Thyroid gland (tissue), 4 donors: ENCODE data around the gene ZNF525. TPM values are rescaled to one million over a fixed set of nuclear protein-coding genes. Genes with fewer than 3 reads are reported as not detected.

ENCODE experiments used
- DNase-seq, 2 donors: peaks; one replicate each; pipeline ENCODE4 v3.0.0-alpha.2; 2019
- H3K27ac ChIP-seq, 3 donors: fragments of 200-600 bp; sonication (generic); 1 replicate in 2 of 3; 2 replicates in 1 of 3; pipeline ENCODE4 v1.5.1; 2016 to 2019; ENCODE audit warnings: mild to moderate bottlenecking in 1 of 3, moderate library complexity in 1 of 3
- H3K27me3 ChIP-seq: fragments of 200-600 bp; sonication (generic); one replicate; pipeline ENCODE4 v1.5.1; 2019
- H3K36me3 ChIP-seq, 2 donors: fragments of 200-600 bp; sonication (generic); one replicate each; pipeline ENCODE4 v1.5.1; 2016 to 2019
- H3K4me1 ChIP-seq, 2 donors: fragments of 200-600 bp; sonication (generic); one replicate each; pipeline ENCODE4 v1.5.1; 2017 to 2019
- H3K4me3 ChIP-seq, 3 donors: fragments of 200-600 bp; sonication (generic); replicated peaks in 1 of 3; 1 replicate in 2 of 3; 2 replicates in 1 of 3; pipeline ENCODE4 v1.5.1; 2016; ENCODE audit warnings: mild to moderate bottlenecking in 1 of 3
- H3K9me3 ChIP-seq: fragments of 200-600 bp; sonication (generic); one replicate; pipeline ENCODE4 v1.5.1; 2017
- POLR2A ChIP-seq, 2 donors: fragments of 450-650 bp; IDR thresholded peaks; one replicate each; pipeline ENCODE4 v1.6.1; 2017; ENCODE audit warnings: antibody characterized with exemption in 2 of 2, mild to moderate bottlenecking in 2 of 2, moderate library complexity in 1 of 2
- WGBS, 2 donors: methylation state at CpG; one replicate each; pipeline ENCODE4 v1.1.5; 2017; 5-methylcytosine and 5-hydroxymethylcytosine counted together
- intact Hi-C: fragments of 100-400 bp; cut with DNase I; formaldehyde crosslinking; loops from one replicate; pipeline ENCODE4 v1.15.1; 2023
- total RNA-seq, 4 donors: library from RNA; depleted of rRNA; stranded (reverse); fragments of >200 nt; gene quantifications; one replicate each; pipeline ENCODE4 v1.2.3, GENCODE V29; 2016
- TF ChIP-seq, protein P1 (sequence below), 6 experiments: fragments of 200-600 bp in 3 of 6; fragments of 450-650 bp in 3 of 6; sonication (generic) in 3 of 6; IDR thresholded peaks; one replicate each; pipeline ENCODE4 v1.5.1; 2016 to 2019; ENCODE audit warnings: antibody characterized with exemption in 6 of 6, mild to moderate bottlenecking in 2 of 6, inconsistent platforms in 1 of 6, moderate library complexity in 1 of 6

Gene ZNF525
- total RNA-seq, 4 donors from 2014 or later = 9.6 to 12.1 (median 11.6) TPM

GRCh38 chr19:53388168-53388567 lies 22.7 kb downstream of the ZNF525 start:
- intact Hi-C loops = no loop called here
- WGBS, 2 donors = 75 to 85% methylated on average over 3 of the region's 3 CpGs
- Histone ChIP-seq H3K27me3 (no peaks in the 10 kb centered on the region), H3K4me3 (no peak overlapping the region), H3K9me3 (no peaks in the 10 kb centered on the region), H3K27ac (no peak overlapping the region), H3K4me1 (no peaks in the 10 kb centered on the region), H3K36me3 (no peaks in the 10 kb centered on the region)
- DNase-seq = no peak
- no peak for TF ChIP-seq POLR2A (IDR thresholded peaks at IDR 0.05)
- TF ChIP-seq, protein P1, sequence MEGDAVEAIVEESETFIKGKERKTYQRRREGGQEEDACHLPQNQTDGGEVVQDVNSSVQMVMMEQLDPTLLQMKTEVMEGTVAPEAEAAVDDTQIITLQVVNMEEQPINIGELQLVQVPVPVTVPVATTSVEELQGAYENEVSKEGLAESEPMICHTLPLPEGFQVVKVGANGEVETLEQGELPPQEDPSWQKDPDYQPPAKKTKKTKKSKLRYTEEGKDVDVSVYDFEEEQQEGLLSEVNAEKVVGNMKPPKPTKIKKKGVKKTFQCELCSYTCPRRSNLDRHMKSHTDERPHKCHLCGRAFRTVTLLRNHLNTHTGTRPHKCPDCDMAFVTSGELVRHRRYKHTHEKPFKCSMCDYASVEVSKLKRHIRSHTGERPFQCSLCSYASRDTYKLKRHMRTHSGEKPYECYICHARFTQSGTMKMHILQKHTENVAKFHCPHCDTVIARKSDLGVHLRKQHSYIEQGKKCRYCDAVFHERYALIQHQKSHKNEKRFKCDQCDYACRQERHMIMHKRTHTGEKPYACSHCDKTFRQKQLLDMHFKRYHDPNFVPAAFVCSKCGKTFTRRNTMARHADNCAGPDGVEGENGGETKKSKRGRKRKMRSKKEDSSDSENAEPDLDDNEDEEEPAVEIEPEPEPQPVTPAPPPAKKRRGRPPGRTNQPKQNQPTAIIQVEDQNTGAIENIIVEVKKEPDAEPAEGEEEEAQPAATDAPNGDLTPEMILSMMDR (IDR thresholded peaks at IDR 0.05) = no peak

- WGBS, 2 donors = 94 to 98% methylated on average over 5 of the region's 5 CpGs
- H3K9me3 ChIP-seq = no peaks in the 10 kb centered on the region
Measured at GRCh38 chr19:53388904-53389303, 23.4 kb downstream of the ZNF525 start.

DNA sequence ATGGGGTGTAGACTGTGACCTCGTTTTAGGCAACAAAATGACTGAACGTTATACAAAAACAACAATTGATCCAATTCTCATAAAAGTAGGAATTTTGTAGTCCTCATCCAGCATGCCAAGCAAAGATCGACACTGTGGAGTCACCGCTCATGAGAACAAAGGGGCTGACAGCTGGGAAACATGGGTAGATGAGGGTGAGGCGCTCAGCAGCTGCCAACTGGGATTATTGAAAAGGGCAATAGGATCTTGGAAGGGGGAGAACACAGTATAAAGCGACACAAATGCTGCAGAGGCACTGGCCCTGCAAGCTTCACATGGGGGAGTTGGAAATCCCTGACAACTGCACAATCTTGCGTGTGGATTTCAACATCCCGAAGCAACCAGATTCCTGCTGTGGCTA lies 24.1 kb downstream of the ZNF525 start:
- Histone ChIP-seq H3K27ac (no peak overlapping the region), H3K36me3 (no peaks in the 10 kb centered on the region), H3K4me3 (no peak overlapping the region), H3K27me3 (no peaks in the 10 kb centered on the region), H3K4me1 (peaks cover 0 to 5% of the 10 kb centered on the region in 2 donors), H3K9me3 (no peaks in the 10 kb centered on the region)
- no peak for DNase-seq
- WGBS, 2 donors = 65 to 76% methylated on average over 8 of the region's 8 CpGs
- intact Hi-C loops = no loop called here
- TF ChIP-seq, protein P1 (IDR thresholded peaks at IDR 0.05) = no peak
- TF ChIP-seq POLR2A (IDR thresholded peaks at IDR 0.05) = no peak

More at GRCh38 chr19:53388904-53389303, 23.4 kb downstream of the ZNF525 start:
- H3K4me1 ChIP-seq = no peaks in the 10 kb centered on the region
- no peak overlapping the region for H3K4me3 ChIP-seq
- H3K27me3 ChIP-seq = no peaks in the 10 kb centered on the region
- DNase-seq = no peak
- H3K27ac ChIP-seq = no peak overlapping the region
- no peaks in the 10 kb centered on the region for H3K36me3 ChIP-seq
- intact Hi-C loops = no loop called here
- TF ChIP-seq, protein P1 (IDR thresholded peaks at IDR 0.05) = no peak
- TF ChIP-seq POLR2A (IDR thresholded peaks at IDR 0.05) = no peak

DNA sequence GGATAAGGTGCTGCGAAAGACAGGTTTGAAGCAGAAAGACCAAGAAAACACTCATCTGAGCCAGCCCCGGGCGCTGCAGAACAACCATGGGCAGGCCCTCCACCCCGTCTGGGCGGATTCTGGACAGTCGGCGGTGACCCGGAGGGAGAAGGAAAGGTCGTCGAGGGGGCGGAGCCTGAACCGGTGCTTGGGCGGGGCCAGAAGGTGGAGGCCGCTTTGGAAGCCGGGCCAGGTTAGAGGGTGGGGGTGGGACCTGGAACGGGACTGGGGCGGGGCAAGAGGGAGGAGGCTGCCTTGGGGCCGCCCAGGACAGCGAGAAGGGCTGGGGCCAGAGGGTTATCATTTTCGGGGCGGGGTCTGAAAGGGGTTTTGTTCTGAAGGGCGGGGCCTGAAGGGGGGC lies 24.5 kb downstream of the ZNF525 start:
- H3K27ac ChIP-seq = no peak overlapping the region
- no peak overlapping the region for H3K4me3 ChIP-seq
- H3K4me1 ChIP-seq = peaks cover 0 to 6% of the 10 kb centered on the region in 2 donors
- intact Hi-C loops = loop anchor here (5.0 kb wide), 1 partner anchor 42 kb away; the partner anchor contains the start of gene ZNF761
- H3K9me3 ChIP-seq = no peaks in the 10 kb centered on the region
- no peaks in the 10 kb centered on the region for H3K36me3 ChIP-seq
- TF ChIP-seq POLR2A (IDR thresholded peaks at IDR 0.05) = no peak
- TF ChIP-seq, protein P1 (IDR thresholded peaks at IDR 0.05) = no peak
- peak; percentile 23 to 24 for DNase-seq
- WGBS, 2 donors = 24 to 31% methylated on average over 21 to 22 of the region's 22 CpGs
- no peaks in the 10 kb centered on the region for H3K27me3 ChIP-seq

DNA sequence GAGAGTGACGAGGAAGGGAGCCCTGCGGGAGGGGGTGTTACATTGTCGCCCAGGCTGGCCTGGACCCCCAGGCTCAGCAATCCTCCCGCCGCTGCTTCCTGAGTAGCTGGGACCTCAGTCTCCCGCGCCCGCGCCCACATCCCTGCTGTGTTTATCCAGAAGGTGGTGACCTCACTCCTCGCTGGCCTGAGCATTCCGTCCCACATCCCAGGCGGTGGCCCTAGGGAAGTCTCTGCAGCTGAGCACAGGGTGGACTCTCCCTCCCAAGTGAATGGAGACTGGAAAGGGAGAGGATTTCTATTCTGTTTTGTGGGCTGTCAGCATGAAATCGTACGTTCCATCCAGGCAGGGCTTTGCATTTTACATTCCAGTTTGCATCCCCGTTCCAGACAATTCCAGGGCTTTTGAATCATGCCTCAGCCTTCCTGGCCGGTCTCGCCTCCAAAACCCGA lies 29.0 kb downstream of the ZNF525 start:
- Histone ChIP-seq H3K27me3 (no peaks in the 10 kb centered on the region), H3K4me3 (peak overlapping the region in 2 of 3 donors; percentile 47 to 89), H3K27ac (peak overlapping the region in 2 of 3 donors; percentile 30 to 41), H3K36me3 (peaks cover 0 to 4% of the 10 kb centered on the region in 2 donors), H3K9me3 (no peaks in the 10 kb centered on the region), H3K4me1 (peaks cover 0 to 16% of the 10 kb centered on the region in 2 donors)
- DNase-seq = peak; percentile 28 to 45
- WGBS, 2 donors = 8% methylated on average over 17 of the region's 18 CpGs
- intact Hi-C loops = loop anchor here (5.0 kb wide), 1 partner anchor 38 kb away; the partner anchor contains the start of gene ZNF761
- no peak for TF ChIP-seq POLR2A (IDR thresholded peaks at IDR 0.05)
- TF ChIP-seq, protein P1 (IDR thresholded peaks at IDR 0.05) = no peak
